GM12891 (cell line): ENCODE measurements around the gene ADAMTS15.

ENCODE experiments used
- PAX5 ChIP-seq: IDR thresholded peaks from 2 replicates; pipeline ENCODE4 v1.6.1; 2011; ENCODE audit warnings: low read length, moderate library complexity, mild to moderate bottlenecking; ENCODE audit not compliant: insufficient read depth, severe bottlenecking
- POLR2A ChIP-seq: IDR thresholded peaks from 2 replicates; pipeline ENCODE4 v1.6.1; 2011; ENCODE audit warnings: low read depth, low read length, control low read depth
- POLR2AphosphoS5 ChIP-seq: IDR thresholded peaks from 2 replicates; pipeline ENCODE4 v1.6.1; 2011; ENCODE audit warnings: low read depth, low read length, control low read depth
- TAF1 ChIP-seq: IDR thresholded peaks from 2 replicates; pipeline ENCODE4 v1.6.1; 2011; ENCODE audit warnings: low read depth, low read length, control low read depth

DNA sequence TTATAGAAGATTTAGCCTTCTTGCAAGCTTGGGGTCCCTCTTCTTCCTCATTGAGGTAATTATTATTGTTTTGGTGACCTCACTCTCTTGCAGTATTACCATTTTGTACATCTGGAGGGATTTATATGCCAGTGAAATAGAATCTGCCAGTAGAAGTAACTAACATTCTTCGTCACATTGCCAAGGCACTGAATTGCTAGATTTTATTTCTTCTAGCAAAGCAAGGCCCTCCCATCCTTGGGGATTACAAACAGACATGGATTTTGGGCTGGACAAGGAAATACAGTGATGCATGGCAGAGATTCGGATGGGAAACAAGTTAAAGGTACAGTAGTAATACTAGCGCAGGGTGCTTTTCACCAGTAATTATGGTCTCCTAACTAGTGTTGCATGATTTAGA, 7.8 kb downstream of the ADAMTS15 start:
- TF ChIP-seq POLR2AphosphoS5 (no peak), POLR2A (no peak), TAF1 (no peak), PAX5 (no peak)
